OCI-LY3 (cell line): Measurements from ENCODE around the gene DENND6A.
"Not testable (repeated sequence)": the region's sequence is repeated elsewhere in the genome, so short reads cannot be mapped to it uniquely, and the experiment has no call there.

Experiments used
- H2AFZ ChIP-seq: fragments of 200-600, 300-600 bp; shearing (Covaris generic); 2 replicates; pipeline ENCODE4 v1.6.0; 2014; ENCODE audit warnings: antibody characterized with exemption, low read depth, low read length
- H3K27ac ChIP-seq: fragments of 200-600, 300-600 bp; sonication (generic); 2 replicates; pipeline ENCODE4 v1.5.1; 2014; ENCODE audit warnings: mild to moderate bottlenecking, low read length, moderate library complexity, mixed read lengths
- H3K27me3 ChIP-seq: fragments of 200-600, 300-600 bp; sonication (generic); 2 replicates; pipeline ENCODE4 v1.6.1; 2014; ENCODE audit warnings: low read depth, low read length, mixed read lengths
- H3K36me3 ChIP-seq: fragments of 200-600, 300-600 bp; sonication (generic); replicated peaks from 2 replicates; pipeline ENCODE3; 2014; ENCODE audit warnings: low read depth, low read length, mixed read lengths
- H3K4me1 ChIP-seq: fragments of 300-600, 200-600 bp; sonication (generic); 2 replicates; pipeline ENCODE4 v1.6.1; 2014; ENCODE audit warnings: low read length, mixed read lengths
- H3K4me2 ChIP-seq: fragments of 200-600, 300-600 bp; sonication (generic); 2 replicates; pipeline ENCODE4 v1.6.1; 2014; ENCODE audit warnings: low read length, mixed read lengths
- H3K4me3 ChIP-seq: fragments of 300-600, 200-600 bp; sonication (generic); 2 replicates; pipeline ENCODE4 v1.5.1; 2014; ENCODE audit warnings: antibody characterized with exemption, mild to moderate bottlenecking, low read length, moderate library complexity
- H3K79me2 ChIP-seq: fragments of 300-600, 200-600 bp; shearing (Covaris generic); 2 replicates; pipeline ENCODE4 v1.6.1; 2014; ENCODE audit warnings: mild to moderate bottlenecking, low read length, mixed read lengths
- H3K9ac ChIP-seq: fragments of 300-600, 200-600 bp; shearing (Covaris generic); 2 replicates; pipeline ENCODE4 v1.6.0; 2014; ENCODE audit warnings: mild to moderate bottlenecking, low read length, moderate library complexity
- H3K9me3 ChIP-seq: fragments of 200-600, 300-600 bp; shearing (Covaris generic); 2 replicates; pipeline ENCODE4 v1.6.1; 2014; ENCODE audit warnings: low read length, mixed read lengths; ENCODE audit not compliant: insufficient read depth
- H4K20me1 ChIP-seq: fragments of 200-600, 300-600 bp; sonication (generic); 2 replicates; pipeline ENCODE4 v1.6.1; 2016; ENCODE audit warnings: low read length, mixed read lengths; ENCODE audit not compliant: insufficient read depth
- CTCF ChIP-seq: fragments of 200-600, 300-600 bp; sonication (generic); IDR thresholded peaks from 2 replicates; pipeline ENCODE4 v1.5.1; 2014; ENCODE audit warnings: antibody characterized with exemption, low read length, low read depth
- EZH2phosphoT487 ChIP-seq: fragments of 200-600 bp; shearing (Covaris generic); IDR thresholded peaks from 2 replicates; pipeline ENCODE4 v1.6.1; 2018; ENCODE audit warnings: antibody characterized with exemption, mixed run types, low read depth

DENND6A gene

GRCh38 chr3:57616233-57616632 is 76.6 kb downstream of the DENND6A start:
- Histone ChIP-seq H3K27me3 (no peaks in the 10 kb centered on the region), H3K9ac (no peak overlapping the region), H2AFZ (no peak overlapping the region), H3K4me3 (no peak overlapping the region), H3K4me1 (no peaks in the 10 kb centered on the region), H4K20me1 (no peaks in the 10 kb centered on the region), H3K36me3 (peaks cover 7% of the 10 kb centered on the region), H3K9me3 (no peaks in the 10 kb centered on the region), H3K79me2 (no peaks in the 10 kb centered on the region), H3K4me2 (no peak overlapping the region), H3K27ac (no peak overlapping the region)
- TF ChIP-seq CTCF = no peak
- TF ChIP-seq EZH2phosphoT487 = no peak

DNA sequence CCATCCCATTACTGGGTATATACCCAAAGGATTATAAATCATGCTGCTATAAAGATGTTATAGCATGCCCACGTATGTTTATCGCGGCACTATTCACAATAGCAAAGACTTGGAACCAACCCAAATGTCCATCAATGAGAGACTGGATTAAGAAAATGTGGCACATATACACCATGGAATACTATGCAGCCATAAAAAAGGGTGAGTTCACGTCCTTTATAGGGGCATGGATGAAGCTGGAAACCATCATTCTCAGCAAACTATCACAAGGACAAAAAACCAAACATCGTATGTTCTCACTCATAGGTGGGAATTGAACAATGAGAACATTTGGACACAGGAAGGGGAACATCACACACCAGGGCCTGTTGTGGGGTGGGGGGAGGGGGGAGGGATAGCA is 81.0 kb downstream of the DENND6A start:
- not testable (repeated sequence) for H3K4me3 ChIP-seq, H3K36me3 ChIP-seq, H3K9me3 ChIP-seq, H3K4me1 ChIP-seq, H4K20me1 ChIP-seq, H3K79me2 ChIP-seq, H2AFZ ChIP-seq, H3K27me3 ChIP-seq, H3K27ac ChIP-seq, H3K4me2 ChIP-seq, H3K9ac ChIP-seq

- no peak overlapping the region for H3K4me3 ChIP-seq
- TF ChIP-seq EZH2phosphoT487 (no peak), CTCF (no peak)
- H3K36me3 ChIP-seq = peaks cover 27% of the 10 kb centered on the region
- H3K27ac ChIP-seq = no peak overlapping the region
- no peaks in the 10 kb centered on the region for H3K79me2 ChIP-seq
- H3K9me3 ChIP-seq = peaks cover 8% of the 10 kb centered on the region; the same call in 1 of the 2 replicates
- H3K27me3 ChIP-seq = no peaks in the 10 kb centered on the region
- H4K20me1 ChIP-seq = no peaks in the 10 kb centered on the region
- peaks cover 5% of the 10 kb centered on the region; the same call in 1 of the 2 replicates for H3K4me1 ChIP-seq
- H3K9ac ChIP-seq = no peak overlapping the region
- no peak overlapping the region for H3K4me2 ChIP-seq
- no peak overlapping the region for H2AFZ ChIP-seq
Measured at GRCh38 chr3:57605683-57606082, 87.2 kb downstream of the DENND6A start.

DNA sequence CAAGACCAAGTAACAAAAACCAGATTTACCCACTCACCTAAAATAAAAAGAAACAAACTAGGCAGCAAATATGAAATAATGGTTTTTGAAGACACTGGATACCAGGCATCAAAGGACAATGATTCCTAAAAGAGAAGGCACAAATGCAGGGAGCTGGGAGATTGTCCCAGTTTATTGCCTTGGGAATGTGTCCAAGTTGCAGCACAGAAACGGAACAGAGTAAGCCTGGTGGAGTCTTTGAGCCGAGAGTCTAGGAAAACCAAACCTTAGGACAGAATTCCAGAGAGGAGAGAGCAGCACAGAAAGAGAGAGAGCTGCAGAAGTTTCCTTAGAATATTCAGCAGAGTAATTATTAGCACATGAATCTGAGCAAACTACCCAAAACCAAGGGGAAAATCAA is 87.9 kb downstream of the DENND6A start:
- Histone ChIP-seq H4K20me1 (no peaks in the 10 kb centered on the region), H3K4me1 (peaks cover 5% of the 10 kb centered on the region; the same call in 1 of the 2 replicates), H3K27ac (no peak overlapping the region), H3K36me3 (peaks cover 27% of the 10 kb centered on the region), H3K9ac (no peak overlapping the region), H3K4me3 (no peak overlapping the region), H3K27me3 (no peaks in the 10 kb centered on the region), H3K9me3 (peaks cover 8% of the 10 kb centered on the region; the same call in 1 of the 2 replicates), H3K79me2 (no peaks in the 10 kb centered on the region), H3K4me2 (no peak overlapping the region), H2AFZ (no peak overlapping the region)
- no peak for TF ChIP-seq CTCF
- no peak for TF ChIP-seq EZH2phosphoT487

GRCh38 chr3:57600195-57600594 is 92.7 kb downstream of the DENND6A start:
- H3K27ac ChIP-seq = no peak overlapping the region
- no peak overlapping the region for H3K9ac ChIP-seq
- no peak overlapping the region for H3K4me3 ChIP-seq
- no peak overlapping the region for H3K4me2 ChIP-seq
- H2AFZ ChIP-seq = no peak overlapping the region
- peaks cover 38% of the 10 kb centered on the region for H3K79me2 ChIP-seq
- peaks cover 12% of the 10 kb centered on the region for H3K4me1 ChIP-seq
- H3K36me3 ChIP-seq = peaks cover 18% of the 10 kb centered on the region
- H3K9me3 ChIP-seq = peaks cover 3% of the 10 kb centered on the region; the same call in 1 of the 2 replicates
- TF ChIP-seq CTCF (no peak), EZH2phosphoT487 (no peak)
- H3K27me3 ChIP-seq = no peaks in the 10 kb centered on the region
- peaks cover 13% of the 10 kb centered on the region for H4K20me1 ChIP-seq
